PFSK-1 (cell line): ENCODE results near the gene GCN1.

Source experiments
- POLR2AphosphoS5 ChIP-seq: IDR thresholded peaks from 2 replicates; pipeline ENCODE4 v1.6.1; 2012; ENCODE audit warnings: low read depth, mild to moderate bottlenecking, control low read depth, low read length, moderate library complexity
- SIN3A ChIP-seq: IDR thresholded peaks from 2 replicates; pipeline ENCODE4 v1.6.1; 2012; ENCODE audit warnings: mild to moderate bottlenecking, low read length, moderate library complexity, borderline replicate concordance; ENCODE audit not compliant: insufficient read depth
- TAF1 ChIP-seq: IDR thresholded peaks from 2 replicates; pipeline ENCODE4 v1.6.1; 2012; ENCODE audit warnings: low read length, control low read depth, borderline replicate concordance; ENCODE audit not compliant: insufficient read depth
- TF ChIP-seq, protein P1 (sequence below), 2 experiments: IDR thresholded peaks; 2 replicates each; pipeline versions ENCODE4 v1.6.1 to v1.8.0; 2011 to 2012; ENCODE audit warnings: low read depth in 2 of 2, low read length in 2 of 2, control low read depth in 1 of 2, inconsistent platforms in 1 of 2, mild to moderate bottlenecking in 1 of 2, moderate library complexity in 1 of 2; ENCODE audit not compliant: insufficient read depth in 1 of 2

DNA sequence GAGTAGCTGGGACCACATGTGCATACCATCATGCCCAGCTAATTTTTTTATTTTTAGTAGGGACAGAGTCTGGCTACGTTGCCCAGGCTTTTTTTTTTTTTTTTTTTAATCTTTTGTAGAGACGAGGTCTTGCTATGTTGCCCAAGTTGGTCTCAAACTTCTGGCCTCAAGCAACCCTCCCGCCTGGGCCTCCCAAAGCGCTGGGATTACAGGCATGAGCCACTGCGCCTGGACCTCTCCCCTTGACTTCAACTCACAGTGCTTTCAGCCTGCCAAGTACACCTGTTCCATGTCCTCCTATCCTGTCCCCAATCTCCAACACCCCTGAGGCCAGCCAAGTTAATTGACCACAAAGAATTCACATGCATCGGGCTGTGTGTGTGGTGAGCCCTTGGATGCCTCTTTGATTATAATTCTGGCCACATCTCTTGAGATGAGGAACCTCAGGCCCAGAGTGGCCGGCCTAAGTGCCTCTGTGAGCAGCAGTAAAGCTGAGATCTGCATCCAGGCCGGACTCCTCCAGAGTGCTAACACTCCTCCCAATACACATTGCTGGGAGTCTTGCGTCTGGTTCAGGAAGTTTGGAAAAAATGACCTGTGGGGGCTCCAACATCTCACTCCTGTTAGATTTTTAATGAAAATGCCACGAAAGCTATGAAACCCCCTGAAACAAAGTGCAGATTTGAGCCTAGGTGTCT is 84.8 kb downstream of the GCN1 start:
- no peak for TF ChIP-seq POLR2AphosphoS5
- TF ChIP-seq, protein P1, sequence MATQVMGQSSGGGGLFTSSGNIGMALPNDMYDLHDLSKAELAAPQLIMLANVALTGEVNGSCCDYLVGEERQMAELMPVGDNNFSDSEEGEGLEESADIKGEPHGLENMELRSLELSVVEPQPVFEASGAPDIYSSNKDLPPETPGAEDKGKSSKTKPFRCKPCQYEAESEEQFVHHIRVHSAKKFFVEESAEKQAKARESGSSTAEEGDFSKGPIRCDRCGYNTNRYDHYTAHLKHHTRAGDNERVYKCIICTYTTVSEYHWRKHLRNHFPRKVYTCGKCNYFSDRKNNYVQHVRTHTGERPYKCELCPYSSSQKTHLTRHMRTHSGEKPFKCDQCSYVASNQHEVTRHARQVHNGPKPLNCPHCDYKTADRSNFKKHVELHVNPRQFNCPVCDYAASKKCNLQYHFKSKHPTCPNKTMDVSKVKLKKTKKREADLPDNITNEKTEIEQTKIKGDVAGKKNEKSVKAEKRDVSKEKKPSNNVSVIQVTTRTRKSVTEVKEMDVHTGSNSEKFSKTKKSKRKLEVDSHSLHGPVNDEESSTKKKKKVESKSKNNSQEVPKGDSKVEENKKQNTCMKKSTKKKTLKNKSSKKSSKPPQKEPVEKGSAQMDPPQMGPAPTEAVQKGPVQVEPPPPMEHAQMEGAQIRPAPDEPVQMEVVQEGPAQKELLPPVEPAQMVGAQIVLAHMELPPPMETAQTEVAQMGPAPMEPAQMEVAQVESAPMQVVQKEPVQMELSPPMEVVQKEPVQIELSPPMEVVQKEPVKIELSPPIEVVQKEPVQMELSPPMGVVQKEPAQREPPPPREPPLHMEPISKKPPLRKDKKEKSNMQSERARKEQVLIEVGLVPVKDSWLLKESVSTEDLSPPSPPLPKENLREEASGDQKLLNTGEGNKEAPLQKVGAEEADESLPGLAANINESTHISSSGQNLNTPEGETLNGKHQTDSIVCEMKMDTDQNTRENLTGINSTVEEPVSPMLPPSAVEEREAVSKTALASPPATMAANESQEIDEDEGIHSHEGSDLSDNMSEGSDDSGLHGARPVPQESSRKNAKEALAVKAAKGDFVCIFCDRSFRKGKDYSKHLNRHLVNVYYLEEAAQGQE (IDR thresholded peaks at IDR 0.05; ENCODE audit: insufficient read depth in 1 of 2, low read depth in 2 of 2, low read length in 2 of 2): no peak
- TF ChIP-seq SIN3A: no peak
- TF ChIP-seq TAF1: no peak
